GM19239 (cell line): ENCODE data around the gene LCA5L.

Source experiments
- DNase-seq: peaks from one replicate; pipeline ENCODE4 v3.0.0; 2011; ENCODE audit warnings: low spot score; ENCODE audit not compliant: insufficient read length
- FAIRE-seq: peaks from 2 replicates; lab custom pipeline; 2011; peaks lifted over from hg19 to GRCh38; lab: Jason Lieb, UNC

Gene LCA5L

DNA sequence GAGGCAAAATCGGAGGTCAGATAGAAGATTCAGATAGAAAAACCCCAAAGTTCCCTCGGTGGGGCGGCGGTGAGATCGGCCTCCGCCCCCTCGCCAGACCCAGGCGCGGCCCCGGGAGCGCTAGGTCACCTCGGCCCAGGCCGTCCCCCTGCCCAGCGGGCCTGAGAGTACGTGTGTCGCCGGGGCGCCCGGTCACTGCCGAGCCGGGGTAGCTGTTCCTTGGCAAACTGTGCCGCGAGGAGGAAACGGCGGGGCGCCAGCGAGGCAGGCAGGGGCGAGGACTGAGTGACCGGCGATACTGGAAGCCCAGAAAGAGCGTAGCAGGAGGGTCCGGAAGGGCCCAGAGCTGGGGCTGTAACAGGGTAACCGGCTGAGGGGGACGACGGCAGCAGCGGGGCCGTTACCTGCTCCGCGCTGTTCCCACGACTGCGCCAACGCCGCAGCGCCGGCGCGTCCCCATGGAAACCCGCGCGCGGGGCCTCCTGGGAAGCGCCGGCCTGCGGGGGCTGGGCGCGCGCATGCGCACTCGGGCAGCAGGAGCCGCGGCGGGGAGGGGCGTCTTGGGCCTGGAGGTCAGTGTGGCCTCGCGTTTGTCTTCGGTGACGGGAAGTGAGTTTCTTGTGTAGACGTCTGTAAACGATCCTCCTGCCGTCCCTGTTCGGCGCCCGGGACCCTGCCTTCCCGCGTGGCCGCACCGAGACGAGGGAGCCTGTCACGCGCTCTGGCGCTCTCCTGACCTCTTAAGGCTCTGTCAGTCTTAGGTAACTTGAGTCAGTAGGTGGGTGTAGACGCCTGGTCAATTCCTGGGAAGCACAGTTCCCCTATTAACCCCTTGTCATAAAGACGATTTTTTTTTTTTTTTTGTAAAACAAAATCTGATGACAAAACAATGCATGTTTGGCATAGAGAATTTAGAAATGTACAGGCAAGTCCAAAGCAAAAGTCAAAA lies at the start of gene LCA5L:
LCA5L (minus strand) TSS at position 458 of the 949 bp plus-strand sequence. CDS start 17,285 bp downstream, outside the sequence.
- DNase-seq (peak; percentile 92), FAIRE-seq (peak; percentile 84)

DNA sequence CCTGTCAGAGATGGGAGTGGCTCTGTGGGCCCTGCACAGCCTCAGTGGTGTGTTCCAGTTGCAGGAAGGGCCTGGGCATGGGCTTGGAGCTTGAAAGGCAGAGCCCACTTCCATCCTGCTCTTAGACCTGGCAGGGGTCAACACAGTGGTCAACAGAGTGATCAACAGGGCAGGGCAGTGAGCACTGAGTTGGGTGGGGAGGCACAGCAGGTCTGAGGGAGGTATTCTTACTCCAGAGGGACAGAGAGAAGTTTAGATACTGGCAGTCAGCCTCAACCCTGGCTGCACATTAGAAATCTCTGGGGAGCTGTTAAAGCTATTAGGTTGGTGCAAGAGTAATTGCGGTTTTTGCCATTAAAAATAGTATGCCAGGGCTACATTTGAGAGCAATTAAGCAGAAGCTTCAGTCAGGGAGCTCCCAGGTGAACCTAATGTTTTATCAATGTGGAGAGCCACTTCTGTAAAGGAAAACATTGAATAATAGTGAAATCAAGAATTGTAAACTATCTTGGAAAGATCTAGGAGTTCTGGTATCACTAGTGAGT lies 43.9 kb upstream of the LCA5L start:
- FAIRE-seq, result no peak

DNA sequence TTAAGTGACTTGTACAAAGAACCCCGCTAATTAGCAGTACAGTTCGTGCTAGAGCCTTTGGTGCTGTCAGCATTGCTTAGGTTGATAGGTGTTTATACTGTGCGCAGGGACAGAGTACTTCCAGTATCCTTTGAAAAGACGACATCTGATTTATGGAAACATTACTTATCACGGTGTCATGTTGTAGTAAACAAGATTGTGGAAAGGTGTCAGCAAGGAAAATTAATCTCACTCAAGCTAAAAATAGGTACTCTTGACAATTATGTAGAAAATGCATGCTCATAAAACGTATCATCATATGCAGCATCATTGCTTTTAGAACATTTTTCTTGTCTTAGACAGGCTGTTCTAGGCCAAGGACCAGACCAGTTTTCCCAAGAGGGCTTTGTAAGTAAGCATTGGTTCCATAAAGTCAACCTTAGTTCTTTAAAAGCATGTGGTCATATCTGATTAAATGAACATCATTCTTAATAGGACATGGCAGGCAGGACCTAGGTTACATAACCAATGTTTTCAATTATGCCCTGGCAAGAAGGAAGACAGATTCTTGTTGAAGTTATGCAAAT lies 39.2 kb upstream of the LCA5L start:
- FAIRE-seq (no peak), DNase-seq (no peak)

More for the DNA sequence above, 43.9 kb upstream of the LCA5L start:
- DNase-seq, result no peak

DNA sequence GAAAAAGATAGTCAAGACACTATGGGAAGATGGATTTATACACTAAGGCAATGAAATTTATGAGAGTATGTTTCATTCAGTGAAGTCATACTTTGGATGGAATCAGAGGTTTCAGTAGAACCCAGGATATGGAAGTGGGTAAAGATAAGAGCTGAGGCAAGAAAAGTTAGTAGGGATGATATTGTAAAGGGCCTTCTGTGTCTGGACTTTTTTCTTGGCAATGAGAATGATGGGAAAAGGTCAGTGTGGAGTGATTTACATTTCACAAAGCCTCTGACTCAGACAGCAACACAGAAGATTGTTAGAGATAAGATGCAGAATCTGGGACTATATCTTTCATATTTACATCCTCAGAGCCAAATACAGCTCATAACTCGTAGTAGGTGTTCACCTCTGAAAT lies 38.3 kb upstream of the LCA5L start:
- FAIRE-seq (no peak), DNase-seq (no peak)

DNA sequence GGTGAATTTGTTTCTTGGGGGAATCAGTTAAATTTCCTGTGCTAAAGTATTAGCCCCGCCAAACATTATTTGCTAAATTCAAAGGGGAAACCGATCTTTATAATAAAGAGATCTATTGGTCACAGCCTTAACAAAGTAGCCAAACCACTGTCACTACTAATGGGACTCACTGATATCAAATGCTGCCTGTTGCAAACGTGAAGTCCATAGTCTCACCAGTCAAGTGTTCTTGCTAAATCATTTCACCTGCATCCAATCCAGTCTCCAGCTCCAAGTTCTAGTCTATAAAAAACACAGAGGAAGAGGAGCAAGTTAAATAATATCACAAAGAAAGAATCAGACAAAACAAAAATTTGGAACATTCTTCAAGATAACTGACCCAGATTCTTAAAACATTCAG lies 36.3 kb upstream of the LCA5L start:
- FAIRE-seq, result no peak
- no peak for DNase-seq

DNA sequence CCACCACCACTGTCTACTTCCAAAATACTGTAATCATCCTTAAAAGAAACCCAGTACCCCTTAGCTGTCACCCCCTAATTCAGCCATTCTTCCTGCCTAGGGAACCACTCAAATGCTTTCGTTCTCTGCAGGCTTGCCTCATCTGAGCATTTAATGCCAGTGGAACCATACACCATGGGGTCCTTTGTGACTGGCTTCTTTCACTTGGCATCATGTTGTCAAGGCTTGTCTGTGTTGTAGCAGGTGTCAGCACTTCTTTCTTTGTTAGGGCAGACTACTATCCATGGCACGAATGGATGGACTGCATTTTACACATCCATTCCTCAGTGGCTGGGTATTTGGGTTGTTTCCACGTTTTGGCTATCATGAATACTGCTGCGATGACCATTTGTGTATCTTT lies 34.7 kb upstream of the LCA5L start:
- FAIRE-seq, result no peak
- no peak for DNase-seq

DNA sequence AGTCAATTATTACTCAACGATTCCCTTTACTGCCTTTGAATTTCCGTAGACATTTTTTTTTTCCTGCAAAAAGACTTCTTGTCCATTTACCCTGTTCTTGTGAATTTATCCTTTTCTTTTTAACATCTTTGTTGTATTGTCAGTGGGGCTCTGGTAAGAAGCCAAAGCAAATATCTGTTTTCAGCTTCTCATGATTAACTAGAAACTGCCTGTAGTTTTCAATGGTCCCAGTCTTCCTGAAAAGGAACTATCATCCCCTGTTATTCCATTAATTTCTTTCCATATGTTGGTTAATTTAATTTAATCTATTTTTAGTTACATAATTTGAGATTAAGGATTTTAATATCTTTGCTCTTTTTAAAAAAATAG lies 34.2 kb upstream of the LCA5L start:
- DNase-seq, result no peak
- no peak for FAIRE-seq

DNA sequence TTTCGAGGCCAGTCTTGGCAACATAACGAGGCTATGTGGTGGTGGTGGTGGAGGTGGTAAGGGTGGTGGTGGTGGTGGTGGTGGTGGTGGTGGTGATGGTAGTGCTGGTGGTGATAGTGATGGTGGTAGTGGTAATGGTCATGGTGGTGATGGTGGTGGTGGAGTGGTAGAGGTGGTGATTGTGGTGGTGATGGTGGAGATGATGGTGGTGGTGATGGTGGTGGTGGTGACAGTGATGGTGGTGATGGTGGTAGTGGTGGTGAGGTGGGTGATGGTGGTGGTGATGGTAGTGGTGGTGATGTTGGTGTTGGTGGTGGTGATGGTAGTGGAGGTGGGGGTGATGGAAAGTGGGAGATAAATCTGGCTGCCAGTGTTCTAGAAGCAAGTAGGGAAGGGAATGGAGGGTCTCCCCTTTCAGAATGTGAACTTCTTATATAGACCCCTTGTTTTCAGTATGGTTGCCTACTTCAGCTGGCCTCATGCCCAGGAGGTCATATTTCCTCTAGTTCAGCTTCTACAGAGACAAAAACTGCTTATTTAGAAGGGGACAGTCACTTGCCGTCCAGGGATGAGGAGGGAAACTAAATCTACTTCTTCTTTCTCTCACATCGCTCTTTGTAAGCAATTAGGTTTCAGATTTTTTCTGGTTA lies 33.7 kb upstream of the LCA5L start:
- FAIRE-seq (no peak), DNase-seq (no peak)

DNA sequence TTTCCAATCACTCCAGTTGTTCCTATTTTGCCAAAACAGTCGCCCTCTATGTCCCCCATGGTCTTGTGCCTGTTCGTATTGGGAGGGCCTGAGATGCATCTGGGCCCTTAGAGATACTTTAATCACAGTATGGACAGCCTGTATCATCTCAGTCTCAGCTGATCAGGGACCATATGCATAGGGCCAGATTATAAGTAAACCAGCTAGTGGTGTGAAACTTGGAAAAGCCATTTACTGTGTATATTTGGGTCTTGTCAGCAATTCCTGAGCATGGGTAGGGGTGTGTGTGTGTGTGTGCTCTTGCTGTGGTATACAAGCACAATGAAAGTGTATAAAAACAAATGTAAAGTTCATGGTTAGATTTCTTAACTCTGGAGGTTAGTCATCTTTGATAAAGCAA lies 29.0 kb upstream of the LCA5L start:
- FAIRE-seq, result no peak
- no peak for DNase-seq

DNA sequence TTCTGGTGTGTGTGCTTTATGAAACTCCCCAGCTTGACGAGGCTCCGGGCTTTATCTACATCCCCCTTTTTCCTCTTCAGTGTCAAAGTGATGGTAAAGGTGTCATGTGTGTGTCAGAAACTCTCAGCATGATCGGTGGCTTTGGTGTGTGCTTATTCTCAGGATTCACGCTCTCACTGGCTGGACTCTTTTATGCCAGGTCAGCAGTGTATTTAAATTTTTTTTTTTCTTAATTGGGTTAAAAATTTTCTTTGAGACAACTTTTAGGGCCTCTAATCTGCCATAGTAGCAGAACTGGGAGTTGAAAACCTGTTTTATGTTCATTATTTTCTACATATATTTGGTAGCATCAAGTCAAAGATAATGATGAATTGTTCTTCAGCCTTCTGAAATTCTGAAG lies 27.2 kb upstream of the LCA5L start:
- DNase-seq, result no peak
- FAIRE-seq, result no peak

DNA sequence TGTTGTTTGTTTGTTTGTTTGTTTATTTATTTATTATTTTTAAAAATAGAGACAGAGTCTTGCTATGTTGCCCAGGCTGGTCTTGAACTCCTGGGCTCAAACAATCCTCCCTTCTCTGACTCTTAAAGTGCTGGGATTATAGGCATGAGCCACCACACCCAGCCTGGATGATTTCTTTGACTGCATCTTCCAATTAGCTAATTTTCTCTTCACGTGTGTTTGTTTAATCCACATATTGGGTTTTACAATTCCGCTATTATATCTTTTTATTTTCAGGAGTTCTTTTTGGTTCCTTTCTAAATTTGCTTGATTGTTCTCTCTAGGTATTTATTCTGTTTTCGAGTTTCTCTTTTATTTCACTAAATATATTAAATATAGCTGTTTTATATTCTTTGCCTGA lies 26.0 kb upstream of the LCA5L start:
- no peak for FAIRE-seq
- DNase-seq, result no peak

DNA sequence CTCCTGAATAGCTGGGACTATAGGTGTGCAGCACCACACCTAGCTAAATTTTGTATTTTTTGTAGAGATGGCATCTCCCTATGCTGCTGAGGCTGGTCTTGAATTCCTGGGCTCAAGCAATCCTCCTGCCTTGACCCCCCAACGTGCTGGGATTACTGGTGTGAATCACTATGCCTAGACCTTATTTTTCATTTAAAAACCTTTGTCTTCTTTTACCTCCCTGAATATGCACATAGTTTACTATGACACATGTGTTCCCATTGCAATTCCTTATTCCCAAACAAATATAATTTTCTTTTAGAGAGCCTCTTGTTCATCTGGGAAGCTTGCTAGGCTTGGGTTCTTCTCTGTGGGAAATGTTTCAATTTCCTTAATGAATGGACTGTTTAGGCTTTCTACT lies 23.0 kb upstream of the LCA5L start:
- DNase-seq, result no peak
- FAIRE-seq, result no peak

DNA sequence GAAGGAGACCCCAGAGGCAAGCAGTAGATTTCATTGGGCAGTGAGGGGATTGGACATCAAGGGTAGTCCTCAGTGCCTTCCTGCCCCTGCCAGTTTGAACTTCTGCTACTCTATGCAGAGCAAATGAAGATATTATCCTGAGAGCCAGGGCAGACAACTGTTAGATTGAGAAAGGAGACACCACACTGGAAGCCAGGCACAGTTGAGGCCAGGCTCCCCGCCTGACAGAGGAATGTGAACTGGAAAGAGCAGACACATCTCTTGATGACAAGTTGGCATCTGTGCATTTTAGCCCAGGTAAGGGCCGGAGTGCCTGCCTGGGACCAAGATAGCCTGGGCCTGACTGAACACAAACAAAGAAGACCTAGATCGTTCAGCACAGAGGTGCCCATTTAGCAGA lies 22.2 kb upstream of the LCA5L start:
- DNase-seq (no peak), FAIRE-seq (no peak)

DNA sequence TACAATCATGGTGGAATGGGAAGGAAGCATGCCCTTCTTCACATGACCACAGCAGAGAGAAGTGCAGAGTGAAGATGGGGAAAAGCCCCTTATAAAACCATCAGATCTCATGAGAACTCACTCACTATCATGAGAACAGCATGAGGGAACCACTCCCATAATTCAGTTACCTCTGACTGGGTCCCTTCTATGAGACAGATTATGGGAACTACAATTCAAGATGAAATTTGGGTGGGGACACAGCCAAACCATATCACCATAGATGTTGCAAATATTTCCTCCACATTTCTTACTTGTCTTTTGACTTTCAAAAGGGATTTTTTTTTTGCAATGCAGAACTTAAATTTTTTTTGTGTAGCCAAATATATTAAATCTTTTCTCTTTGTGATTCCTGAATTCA lies 21.0 kb upstream of the LCA5L start:
- no peak for FAIRE-seq
- DNase-seq, result no peak

DNA sequence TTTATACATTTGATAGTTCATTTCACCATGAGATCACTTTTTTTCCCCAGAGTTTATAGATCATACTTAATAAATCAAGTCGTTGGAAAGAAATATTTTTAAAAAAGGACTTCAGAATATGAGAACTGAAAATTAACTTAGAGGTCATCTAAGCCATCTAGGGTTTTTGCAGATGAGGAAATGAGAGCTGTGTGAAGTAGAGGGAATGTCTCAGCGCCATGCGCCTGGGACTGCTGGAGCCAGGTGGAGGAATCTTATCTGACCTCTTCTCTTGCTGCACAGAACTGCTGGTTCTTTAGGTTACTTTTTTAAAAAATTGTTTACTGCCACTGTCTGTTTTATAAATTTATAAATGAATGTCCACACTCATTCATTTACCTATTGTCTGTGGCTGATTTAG lies 17.7 kb upstream of the LCA5L start:
- DNase-seq (no peak), FAIRE-seq (no peak)

DNA sequence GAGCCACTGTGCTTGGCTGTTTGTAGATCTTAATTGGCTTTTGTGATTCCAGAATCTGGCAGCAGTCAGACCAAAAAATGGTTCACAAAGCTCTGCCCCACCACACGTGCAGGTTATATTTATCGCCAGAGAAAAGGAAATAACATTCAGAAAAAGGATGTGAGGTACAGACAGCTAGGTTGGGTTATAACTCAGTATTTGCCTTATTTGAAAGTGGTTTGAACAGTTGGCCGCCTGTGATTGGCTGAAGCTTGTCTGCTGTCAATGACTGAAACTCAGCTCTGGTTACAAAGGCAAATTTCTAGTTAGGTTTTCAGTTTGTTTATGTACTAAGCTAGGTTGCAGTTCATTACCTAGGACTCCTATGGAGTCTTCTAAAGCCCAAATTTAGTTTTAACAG lies 15.8 kb upstream of the LCA5L start:
- DNase-seq (no peak), FAIRE-seq (no peak)

DNA sequence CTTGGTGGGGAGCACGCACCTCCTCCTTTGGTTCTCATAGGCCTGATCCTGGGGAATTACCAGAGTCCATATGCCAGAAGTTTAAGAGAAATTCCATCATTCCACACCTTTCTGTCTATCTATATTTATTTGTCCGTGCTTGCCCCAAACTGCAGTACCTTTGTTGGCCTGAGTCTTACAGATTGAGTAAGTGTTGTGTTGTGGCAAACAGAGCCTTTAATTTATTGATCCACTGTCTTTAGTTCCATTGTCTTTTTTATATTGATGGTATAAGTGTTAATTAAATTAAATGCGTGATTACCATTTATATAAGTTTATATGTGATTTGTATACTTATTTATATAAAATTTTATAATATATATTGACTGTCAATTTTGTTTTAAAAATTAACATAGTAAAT lies 11.1 kb upstream of the LCA5L start:
- FAIRE-seq (no peak), DNase-seq (no peak)

DNA sequence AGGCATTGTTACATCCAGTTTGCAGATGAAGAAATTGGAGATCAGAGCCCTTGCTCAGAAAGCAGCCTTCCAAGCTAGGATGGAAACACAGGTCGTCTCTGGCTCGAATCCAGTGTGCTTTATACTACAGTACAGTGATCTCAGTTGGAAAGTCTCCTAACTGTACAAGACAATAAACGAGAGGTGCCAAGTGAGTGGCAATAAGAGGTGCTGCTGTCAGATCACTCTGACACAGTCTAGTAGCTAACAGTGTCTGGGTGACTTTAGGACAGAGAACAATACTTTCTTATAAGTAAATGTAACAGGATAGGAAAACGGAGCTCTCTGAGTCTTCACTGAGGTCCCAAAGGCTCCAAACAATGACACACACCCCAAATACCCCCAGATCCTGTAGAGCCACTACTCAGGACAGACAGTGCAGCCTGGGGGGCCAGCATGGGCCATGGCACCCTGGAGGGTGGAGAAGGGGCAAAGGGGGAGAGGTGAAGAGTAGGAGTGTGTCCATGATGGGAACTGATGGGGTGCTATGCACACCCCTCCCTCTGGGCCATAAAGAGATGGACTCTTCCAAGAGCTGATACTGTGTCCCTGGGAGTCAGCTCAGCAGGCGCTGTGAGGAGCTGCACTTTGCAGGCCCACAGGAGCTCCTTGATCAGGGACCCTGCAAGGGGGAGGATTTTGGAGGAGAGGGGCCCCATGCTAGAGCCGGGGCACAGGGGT lies 9.5 kb upstream of the LCA5L start:
- FAIRE-seq (no peak), DNase-seq (no peak)

DNA sequence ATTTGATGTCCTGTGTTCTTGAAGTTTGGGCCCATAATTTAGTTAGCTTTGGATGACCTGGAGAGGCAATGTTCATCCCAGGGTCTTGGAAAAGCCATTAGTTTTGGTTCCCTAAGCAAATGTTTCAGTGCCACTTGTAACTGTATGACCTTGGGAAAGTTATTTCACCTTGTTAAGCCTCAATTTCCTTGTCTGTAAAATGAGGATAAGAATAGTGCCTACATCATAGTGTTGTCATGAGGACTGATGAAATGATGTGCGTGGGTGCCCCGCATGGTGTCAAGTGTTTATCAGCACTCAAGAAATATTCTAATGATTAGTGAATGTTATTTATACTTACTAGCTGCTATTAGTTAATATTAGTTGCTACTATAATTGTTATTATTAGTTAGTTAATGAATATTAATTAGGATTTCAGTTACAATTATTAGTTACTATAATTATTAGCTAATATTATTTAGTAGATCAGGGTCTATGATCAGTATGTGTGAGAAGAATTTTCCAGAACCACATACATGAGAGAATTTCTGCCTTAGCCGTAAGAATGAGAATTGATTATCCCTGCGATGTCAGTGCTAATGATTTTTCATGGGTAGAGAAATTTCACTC lies 8.1 kb upstream of the LCA5L start:
- FAIRE-seq (no peak), DNase-seq (no peak)

DNA sequence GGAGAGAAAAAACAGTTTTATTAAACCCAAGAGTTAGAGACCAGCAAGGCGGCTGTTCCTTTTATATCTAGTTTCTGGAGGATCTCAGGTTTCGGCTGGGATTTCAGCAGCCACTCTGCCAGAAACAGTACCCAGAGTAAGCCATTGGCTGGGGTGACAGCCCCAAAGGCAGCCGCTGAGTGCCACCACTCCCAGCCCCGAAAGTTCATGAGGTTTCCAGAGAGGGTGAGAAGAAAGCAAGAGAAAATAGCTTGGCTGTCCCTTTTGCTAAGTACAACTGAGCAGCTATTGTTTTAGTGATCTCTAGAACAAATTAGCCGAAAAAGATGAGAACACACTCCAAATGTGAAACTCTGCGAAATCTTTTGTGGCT lies 7.4 kb upstream of the LCA5L start:
- FAIRE-seq, result no peak

More for the DNA sequence above, 7.4 kb upstream of the LCA5L start:
- DNase-seq, result no peak
